Measurements from ENCODE around the gene GPR107.

- TF ChIP-seq EZH2 (IDR thresholded peaks at IDR 0.05; ENCODE audit: insufficient read depth, poor library complexity, severe bottlenecking) (no peak), EZH2phosphoT487 (IDR thresholded peaks at IDR 0.05; ENCODE audit: insufficient read depth, low read depth) (no peak)
Observed at GRCh38 chr9:130111786-130112537, 58.3 kb downstream of the GPR107 start.

Data from GM23248 (cell line).